ACC112 (cell line): Measurements from ENCODE around the gene BMAL1.

Experiments used
- H2AFZ ChIP-seq: fragments of 200-600 bp; sonication (generic); one replicate; pipeline ENCODE4 v1.6.0; 2017; ENCODE audit warnings: antibody characterized with exemption, low read length; ENCODE audit not compliant: unreplicated experiment
- H3K27ac ChIP-seq: fragments of 200-600 bp; sonication (generic); 2 replicates; pipeline ENCODE4 v1.5.1; 2014; ENCODE audit warnings: low read depth, mild to moderate bottlenecking, antibody characterized with exemption, low read length, moderate library complexity
- H3K27me3 ChIP-seq: fragments of 200-600 bp; sonication (generic); 2 replicates; pipeline ENCODE4 v1.6.1; 2014; ENCODE audit warnings: mild to moderate bottlenecking, antibody characterized with exemption, low read length, moderate library complexity, mixed read lengths; ENCODE audit not compliant: insufficient read depth
- H3K36me3 ChIP-seq: fragments of 200-600 bp; sonication (generic); 2 replicates; pipeline ENCODE4 v1.6.1; 2016; ENCODE audit warnings: mild to moderate bottlenecking, antibody characterized with exemption, low read length, moderate library complexity, mixed read lengths; ENCODE audit not compliant: insufficient read depth
- H3K4me1 ChIP-seq: fragments of 200-600 bp; sonication (generic); one replicate; pipeline ENCODE4 v1.6.1; 2016; ENCODE audit warnings: low read length, mixed read lengths; ENCODE audit not compliant: insufficient read depth, unreplicated experiment, control insufficient read depth
- H3K4me3 ChIP-seq: fragments of 200-600 bp; sonication (generic); 2 replicates; pipeline ENCODE4 v1.5.1; 2014; ENCODE audit warnings: mild to moderate bottlenecking, low read depth, low read length
- H3K79me2 ChIP-seq: fragments of 200-600 bp; sonication (generic); one replicate; pipeline ENCODE4 v1.6.0; 2016; ENCODE audit warnings: low read length; ENCODE audit not compliant: control insufficient read depth, unreplicated experiment, insufficient read depth

BMAL1 gene

GRCh38 chr11:13277768-13278608, at the start of gene BMAL1:
Gene BMAL1 (plus strand): TSS chr11:13277790. CDS start chr11:13354309, 76,519 bp downstream.
- Histone ChIP-seq H2AFZ (peak within 1 kb of the TSS; percentile 81), H3K4me1 (peaks cover 14% of the 10 kb centered on the region), H3K79me2 (peaks cover 49% of the 10 kb centered on the region), H3K4me3 (peak within 1 kb of the TSS; percentile 99), H3K27me3 (no peaks in the 10 kb centered on the region), H3K36me3 (no peaks in the 10 kb centered on the region), H3K27ac (peak within 1 kb of the TSS; percentile 61)

- Histone ChIP-seq H3K79me2 (no peaks in the 10 kb centered on the region), H3K36me3 (no peaks in the 10 kb centered on the region), H3K27me3 (no peaks in the 10 kb centered on the region), H2AFZ (no peak overlapping the region), H3K4me1 (no peaks in the 10 kb centered on the region), H3K27ac (no peak overlapping the region), H3K4me3 (no peak overlapping the region)
Measured at GRCh38 chr11:13228572-13228971, 49.0 kb upstream of the BMAL1 start.

GRCh38 chr11:13229136-13229535, 48.5 kb upstream of the BMAL1 start:
- H3K27ac ChIP-seq = no peak overlapping the region
- peak overlapping the region; percentile 28 for H2AFZ ChIP-seq

GRCh38 chr11:13229711-13230318, 47.8 kb upstream of the BMAL1 start:
- H3K27ac ChIP-seq = no peak overlapping the region
- H3K4me3 ChIP-seq = no peak overlapping the region
- H3K36me3 ChIP-seq = no peaks in the 10 kb centered on the region
- peak overlapping the region; percentile 28 for H2AFZ ChIP-seq
- H3K27me3 ChIP-seq = no peaks in the 10 kb centered on the region
- H3K79me2 ChIP-seq = no peaks in the 10 kb centered on the region
- no peaks in the 10 kb centered on the region for H3K4me1 ChIP-seq

More at GRCh38 chr11:13229136-13229535, 48.5 kb upstream of the BMAL1 start:
- H3K79me2 ChIP-seq = no peaks in the 10 kb centered on the region
- H3K27me3 ChIP-seq = no peaks in the 10 kb centered on the region
- H3K36me3 ChIP-seq = no peaks in the 10 kb centered on the region
- no peaks in the 10 kb centered on the region for H3K4me1 ChIP-seq
- no peak overlapping the region for H3K4me3 ChIP-seq

GRCh38 chr11:13233173-13233745, 44.3 kb upstream of the BMAL1 start:
- no peak overlapping the region for H2AFZ ChIP-seq
- H3K36me3 ChIP-seq = no peaks in the 10 kb centered on the region
- no peak overlapping the region for H3K4me3 ChIP-seq
- H3K4me1 ChIP-seq = no peaks in the 10 kb centered on the region
- no peaks in the 10 kb centered on the region for H3K79me2 ChIP-seq
- no peak overlapping the region for H3K27ac ChIP-seq
- H3K27me3 ChIP-seq = no peaks in the 10 kb centered on the region

- no peaks in the 10 kb centered on the region for H3K4me1 ChIP-seq
- H3K27me3 ChIP-seq = no peaks in the 10 kb centered on the region
- no peak overlapping the region for H3K27ac ChIP-seq
- H3K36me3 ChIP-seq = no peaks in the 10 kb centered on the region
- no peak overlapping the region for H3K4me3 ChIP-seq
- no peaks in the 10 kb centered on the region for H3K79me2 ChIP-seq
- no peak overlapping the region for H2AFZ ChIP-seq
Measured at GRCh38 chr11:13235895-13236294, 41.7 kb upstream of the BMAL1 start.

GRCh38 chr11:13236626-13237025, 41.0 kb upstream of the BMAL1 start:
- H3K36me3 ChIP-seq = no peaks in the 10 kb centered on the region

GRCh38 chr11:13237761-13238160, 39.8 kb upstream of the BMAL1 start:
- no peaks in the 10 kb centered on the region for H3K4me1 ChIP-seq
- H3K36me3 ChIP-seq = no peaks in the 10 kb centered on the region
- no peak overlapping the region for H2AFZ ChIP-seq
- H3K27me3 ChIP-seq = no peaks in the 10 kb centered on the region
- H3K4me3 ChIP-seq = no peak overlapping the region
- no peaks in the 10 kb centered on the region for H3K79me2 ChIP-seq
- H3K27ac ChIP-seq = no peak overlapping the region

More at GRCh38 chr11:13236626-13237025, 41.0 kb upstream of the BMAL1 start:
- H3K4me3 ChIP-seq = no peak overlapping the region
- H3K4me1 ChIP-seq = no peaks in the 10 kb centered on the region
- H2AFZ ChIP-seq = no peak overlapping the region
- H3K27me3 ChIP-seq = no peaks in the 10 kb centered on the region
- no peaks in the 10 kb centered on the region for H3K79me2 ChIP-seq
- H3K27ac ChIP-seq = no peak overlapping the region

- no peaks in the 10 kb centered on the region for H3K4me1 ChIP-seq
- peak overlapping the region; percentile 51 for H2AFZ ChIP-seq
- no peaks in the 10 kb centered on the region for H3K79me2 ChIP-seq
- no peaks in the 10 kb centered on the region for H3K27me3 ChIP-seq
- H3K27ac ChIP-seq = no peak overlapping the region
- H3K36me3 ChIP-seq = no peaks in the 10 kb centered on the region
- H3K4me3 ChIP-seq = no peak overlapping the region
Measured at GRCh38 chr11:13238879-13239514, 38.6 kb upstream of the BMAL1 start.

GRCh38 chr11:13242564-13242963, 35.0 kb upstream of the BMAL1 start:
- Histone ChIP-seq H3K79me2 (no peaks in the 10 kb centered on the region), H3K27me3 (no peaks in the 10 kb centered on the region), H2AFZ (peak overlapping the region; percentile 1), H3K4me1 (no peaks in the 10 kb centered on the region), H3K4me3 (no peak overlapping the region), H3K27ac (no peak overlapping the region), H3K36me3 (no peaks in the 10 kb centered on the region)
